Measurements from ENCODE around the gene EMC9.

EMC9 gene, protein sequence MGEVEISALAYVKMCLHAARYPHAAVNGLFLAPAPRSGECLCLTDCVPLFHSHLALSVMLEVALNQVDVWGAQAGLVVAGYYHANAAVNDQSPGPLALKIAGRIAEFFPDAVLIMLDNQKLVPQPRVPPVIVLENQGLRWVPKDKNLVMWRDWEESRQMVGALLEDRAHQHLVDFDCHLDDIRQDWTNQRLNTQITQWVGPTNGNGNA
- total RNA-seq: 7.1 to 14.3 (median 11.5) reads per million in 4 experiments

DNA sequence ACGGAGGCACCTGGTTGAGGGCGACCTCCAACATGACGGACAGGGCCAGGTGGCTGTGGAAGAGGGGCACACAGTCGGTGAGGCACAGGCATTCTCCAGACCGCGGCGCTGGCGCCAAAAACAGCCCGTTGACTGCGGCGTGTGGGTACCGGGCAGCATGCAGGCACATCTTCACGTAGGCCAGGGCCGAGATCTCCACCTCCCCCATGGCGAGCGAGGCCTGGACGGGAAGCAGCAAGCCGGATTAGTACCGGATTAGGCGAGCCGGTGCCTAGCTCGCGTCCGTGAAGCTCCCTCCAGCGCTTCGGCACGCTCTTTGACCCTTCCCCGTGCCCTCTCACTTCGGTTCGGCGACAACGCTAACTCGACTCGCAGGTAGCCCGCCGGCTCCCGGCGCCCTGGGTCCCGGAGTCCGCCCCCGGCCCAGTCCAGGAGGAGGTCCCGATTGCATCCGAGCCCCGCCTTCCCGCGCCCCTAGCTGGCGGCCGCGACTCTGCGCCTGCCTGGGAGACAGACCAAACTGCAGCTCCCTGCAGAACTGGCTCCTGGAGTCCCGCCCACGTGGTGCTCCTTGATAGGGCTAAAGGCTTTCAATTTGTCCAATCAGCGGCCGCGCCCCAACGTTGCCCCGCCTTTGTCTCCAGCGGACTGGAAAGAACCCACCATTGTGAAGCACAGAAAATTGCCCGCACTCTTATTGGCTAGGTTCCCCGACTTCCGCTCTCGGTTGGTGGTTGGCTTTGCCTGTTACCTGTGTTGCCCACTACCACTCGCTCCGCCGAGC, at the start of gene EMC9:
TSS of gene EMC9 (minus strand) at position 495 of the 784 bp plus-strand sequence. CDS start at position 208, 287 bp downstream.
- DNase-seq: peak; percentile 99

DNA sequence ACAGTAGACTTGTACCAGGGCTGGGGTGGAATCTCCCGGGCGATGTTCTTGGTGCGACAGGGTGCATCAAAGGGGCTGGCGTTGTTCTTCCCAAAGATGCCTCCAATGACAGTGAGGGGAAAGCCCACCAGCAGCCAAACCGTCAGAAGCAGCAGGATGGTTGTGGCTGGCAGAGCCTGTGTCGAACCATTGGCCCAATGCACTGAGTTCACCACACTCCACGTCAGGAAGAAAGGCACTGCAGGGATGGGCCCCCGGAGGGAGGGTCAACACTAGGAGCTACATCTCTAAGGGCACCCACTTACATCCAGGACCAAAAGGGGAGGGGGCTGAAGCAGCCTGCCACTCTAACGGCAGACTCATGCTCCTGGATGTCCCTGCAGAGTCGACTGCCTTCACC, 49.0 kb upstream of the EMC9 start:
- DNase-seq: no peak

DNA sequence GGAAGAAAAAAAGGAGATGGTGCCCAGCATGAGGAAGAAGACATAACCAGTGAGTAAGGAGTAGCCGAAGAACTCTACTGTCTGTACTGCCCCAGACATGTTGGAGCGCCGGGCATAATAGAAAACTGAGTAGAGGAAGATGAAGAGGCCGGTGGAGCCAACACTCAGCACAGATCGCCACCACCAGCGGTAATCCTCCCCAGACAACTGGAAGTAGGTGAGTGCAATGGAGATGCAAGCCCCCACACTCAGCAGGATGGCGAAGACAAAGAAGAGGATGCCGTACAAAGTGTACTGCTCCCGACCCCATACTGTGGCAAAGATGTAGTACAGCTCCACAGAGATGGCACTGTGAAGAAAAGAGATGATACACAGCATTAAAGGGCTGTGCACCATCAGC, 48.1 kb upstream of the EMC9 start:
- DNase-seq: no peak

DNA sequence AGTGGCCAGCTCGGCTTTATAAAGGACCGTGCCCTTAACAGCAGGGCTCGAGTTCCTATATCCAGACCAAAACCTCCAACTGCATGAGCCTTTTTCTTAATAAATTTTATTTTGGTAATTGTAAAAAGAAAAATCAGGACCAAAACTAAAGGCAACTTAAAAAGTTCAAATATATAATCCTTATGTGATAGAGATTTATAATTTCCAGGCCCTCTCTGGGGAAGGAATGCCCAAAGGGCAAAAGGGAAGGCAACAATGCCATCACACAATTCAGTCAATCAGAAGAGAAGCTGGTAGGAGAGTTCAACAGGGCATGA, 47.6 kb upstream of the EMC9 start:
- DNase-seq: no peak

DNA sequence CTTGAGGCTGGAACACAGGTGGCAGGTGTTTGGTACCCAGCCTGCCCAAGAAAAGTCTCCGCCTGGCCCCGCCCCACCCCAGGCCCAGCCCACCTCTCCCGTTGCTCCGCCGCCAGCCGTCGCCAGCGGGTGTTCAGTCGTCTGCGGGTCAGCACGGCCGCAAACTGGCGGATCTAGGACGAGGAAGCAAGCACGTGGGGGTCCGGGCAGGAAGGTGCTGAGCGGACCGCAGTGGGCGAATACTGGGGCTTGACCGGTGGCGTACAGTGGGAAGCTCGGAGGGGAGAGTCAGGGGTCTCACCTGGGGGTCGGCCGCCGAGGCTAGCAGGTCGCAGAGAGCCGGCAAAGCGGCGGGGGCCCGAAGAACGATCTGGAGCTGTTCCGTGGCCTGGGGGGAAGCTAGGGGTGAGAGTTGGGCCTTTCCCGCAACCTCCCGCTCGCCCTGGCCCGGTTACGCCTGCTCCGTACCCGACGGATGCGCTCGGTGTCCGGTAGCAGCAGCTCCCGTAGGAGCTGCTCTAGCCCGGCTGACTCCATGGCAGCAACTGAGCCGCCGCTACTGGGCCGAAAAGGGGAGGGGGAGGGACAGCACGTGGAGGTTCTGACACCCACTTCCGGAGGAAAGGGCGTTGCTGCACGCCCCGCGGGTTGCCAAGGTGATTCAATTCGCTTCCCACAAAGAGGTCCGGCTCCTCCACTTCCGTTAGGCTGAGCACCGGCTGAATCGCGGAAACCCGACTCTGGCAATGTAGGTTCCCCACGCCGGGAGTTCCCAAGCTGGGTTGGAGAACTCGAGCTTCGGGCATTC, 47.1 kb upstream of the EMC9 start, which contains the start of gene IPO4:
TSS of gene IPO4 (minus strand) at position 566 of the 808 bp plus-strand sequence. CDS start at position 537, 29 bp downstream.
- peak; percentile 89 for DNase-seq

DNA sequence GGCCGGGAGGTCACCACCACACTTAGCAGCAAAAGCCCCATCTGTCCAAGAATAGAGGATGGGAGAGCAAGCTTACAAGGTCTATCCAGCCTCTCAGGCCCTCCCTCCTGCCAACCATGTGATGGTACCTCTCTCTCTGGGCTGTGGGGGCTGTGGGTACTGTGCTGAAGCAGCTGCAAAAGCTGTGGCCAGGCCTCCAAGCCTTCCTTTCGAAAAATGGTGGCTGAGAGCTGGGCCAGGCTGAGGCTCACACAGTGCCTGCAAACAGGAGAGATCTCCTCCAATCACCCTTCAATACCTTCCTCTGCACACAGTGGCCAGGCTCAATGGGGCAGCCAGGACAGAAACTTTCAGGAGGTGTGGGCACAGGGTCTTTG, 46.1 kb upstream of the EMC9 start:
- no peak for DNase-seq

DNA sequence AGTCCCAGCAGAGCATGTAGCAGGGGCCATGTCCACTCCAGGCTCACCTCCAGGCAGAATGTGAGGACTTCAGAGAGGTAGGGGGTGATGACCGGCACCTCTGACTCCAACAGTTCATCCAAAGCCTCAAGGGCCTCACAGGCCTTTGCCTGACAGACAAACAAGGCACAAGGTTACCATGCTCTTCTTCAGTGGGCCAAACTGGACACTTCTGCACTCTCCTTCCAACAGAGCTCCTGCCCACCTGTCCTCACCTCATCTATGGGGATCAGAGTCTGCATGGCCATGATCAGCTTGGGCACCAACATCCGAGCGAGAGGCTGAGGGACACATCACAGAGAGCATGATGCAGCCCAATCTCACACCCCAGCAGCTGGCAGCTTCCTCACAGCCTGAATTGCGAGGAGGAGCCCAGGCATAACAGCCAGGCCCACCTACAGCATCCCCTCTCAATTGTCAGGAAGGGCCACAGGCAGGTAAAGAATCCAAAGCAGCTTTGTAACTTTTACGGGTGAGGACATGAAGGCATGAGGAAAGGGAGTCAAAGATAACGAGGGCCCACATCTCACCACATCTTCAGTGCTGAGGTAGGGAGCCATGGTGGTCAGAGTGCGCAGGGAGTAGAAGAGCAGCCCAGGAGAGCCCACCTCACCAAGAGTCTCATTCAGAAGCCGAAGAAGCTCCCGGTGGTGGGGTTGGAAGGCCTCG, 45.6 kb upstream of the EMC9 start:
- DNase-seq: no peak

DNA sequence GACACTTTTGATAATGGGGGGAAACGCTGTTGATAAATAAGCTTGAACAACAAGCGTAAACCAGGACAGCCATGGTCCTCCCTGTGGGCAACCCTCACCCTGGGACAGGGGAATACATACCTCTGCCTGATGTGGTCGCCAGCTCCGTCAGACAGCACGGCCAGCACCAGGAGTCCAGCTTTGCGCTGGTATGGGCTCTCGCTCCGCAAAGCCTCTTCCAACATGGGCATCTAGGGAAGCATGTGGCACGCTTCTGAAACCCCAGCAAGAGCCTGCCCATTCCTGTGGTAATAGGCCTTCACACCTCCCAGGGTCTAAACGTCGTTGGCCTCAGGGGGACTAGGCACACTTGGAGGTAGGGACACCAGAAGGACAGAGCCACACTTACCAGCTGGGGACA, 44.4 kb upstream of the EMC9 start:
- DNase-seq: no peak

DNA sequence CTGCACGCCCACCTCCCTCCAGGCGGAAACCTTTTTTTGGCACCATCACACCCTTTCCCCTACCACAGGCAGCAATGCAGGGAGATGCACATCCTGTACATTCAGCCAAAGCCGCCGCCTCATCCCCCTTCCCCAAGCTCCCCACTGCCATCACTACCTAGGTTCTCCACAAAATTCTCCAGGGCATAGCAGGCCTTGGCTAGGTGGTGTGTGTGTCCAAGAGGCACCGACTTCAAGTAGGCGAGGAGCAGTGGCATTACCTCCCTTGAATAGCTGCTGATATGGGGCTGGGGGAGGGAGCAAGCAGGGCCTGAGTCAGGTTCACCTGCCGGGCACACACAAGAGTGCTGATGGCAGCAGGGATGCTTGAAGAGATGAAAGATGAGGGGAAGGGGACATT, 43.6 kb upstream of the EMC9 start:
- no peak for DNase-seq

DNA sequence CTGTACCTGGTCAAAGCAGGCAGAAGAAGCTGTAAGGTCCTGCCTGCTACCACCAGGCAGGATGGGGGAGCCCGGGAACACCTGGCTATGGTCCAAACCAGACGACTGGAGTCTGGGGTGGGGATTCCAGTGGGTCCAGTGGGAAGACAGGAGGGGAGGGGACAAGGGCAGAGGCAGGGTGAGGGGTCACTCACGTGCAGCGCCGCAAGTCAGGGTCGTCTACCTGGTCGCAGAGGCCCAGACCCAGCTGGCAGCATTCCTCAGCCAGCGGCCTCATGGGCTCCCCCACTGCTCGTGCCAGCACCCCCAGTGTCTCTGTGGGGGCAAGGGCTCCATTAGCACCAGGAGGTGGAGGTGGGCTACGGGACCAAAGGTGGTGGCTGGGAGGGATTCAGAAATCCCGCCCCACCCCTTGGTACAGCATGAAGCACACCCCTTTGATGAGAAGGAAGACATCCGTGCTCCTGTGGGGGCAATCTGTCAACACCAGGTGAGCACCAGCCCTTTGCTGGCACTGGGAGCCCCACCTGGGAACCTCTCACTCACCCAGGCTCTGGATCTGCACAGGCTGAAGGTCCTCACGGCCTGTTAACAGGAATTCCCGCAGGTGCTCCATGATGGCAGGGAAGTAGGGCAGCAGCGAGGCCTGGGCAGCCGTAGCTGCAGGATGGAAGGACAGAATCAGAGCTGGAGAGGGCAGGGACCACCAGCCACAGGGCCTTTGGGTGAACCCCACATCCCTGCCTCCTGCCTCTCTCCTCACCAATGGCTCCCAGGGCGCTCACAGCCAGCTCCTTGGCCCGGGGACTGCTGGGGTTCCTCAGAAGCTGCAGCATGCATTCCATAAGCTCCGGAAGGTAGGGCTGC, 42.9 kb upstream of the EMC9 start:
- no peak for DNase-seq

DNA sequence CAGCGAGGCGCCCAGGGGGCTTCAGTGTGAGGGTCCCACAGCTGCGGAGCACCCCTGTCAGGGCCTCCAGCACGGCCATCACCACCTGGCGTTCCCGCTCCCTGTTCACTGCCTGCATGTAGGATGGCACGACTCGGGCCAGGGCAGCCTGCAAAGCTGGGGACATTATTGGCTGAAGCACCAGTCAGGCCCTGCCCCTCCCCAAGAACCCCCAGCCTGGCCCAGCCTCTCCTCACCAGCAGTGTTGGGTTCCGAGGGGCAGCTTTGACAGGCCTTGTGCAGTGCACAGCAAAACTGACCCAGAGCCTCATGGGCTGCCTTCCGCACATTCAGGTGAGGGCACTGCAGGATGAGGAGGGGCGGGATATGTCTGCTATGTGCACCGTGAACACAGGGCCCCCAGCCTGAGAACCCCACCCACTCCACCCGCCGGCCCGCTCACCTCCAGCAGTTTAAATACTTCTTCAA, 41.7 kb upstream of the EMC9 start:
- no peak for DNase-seq

DNA sequence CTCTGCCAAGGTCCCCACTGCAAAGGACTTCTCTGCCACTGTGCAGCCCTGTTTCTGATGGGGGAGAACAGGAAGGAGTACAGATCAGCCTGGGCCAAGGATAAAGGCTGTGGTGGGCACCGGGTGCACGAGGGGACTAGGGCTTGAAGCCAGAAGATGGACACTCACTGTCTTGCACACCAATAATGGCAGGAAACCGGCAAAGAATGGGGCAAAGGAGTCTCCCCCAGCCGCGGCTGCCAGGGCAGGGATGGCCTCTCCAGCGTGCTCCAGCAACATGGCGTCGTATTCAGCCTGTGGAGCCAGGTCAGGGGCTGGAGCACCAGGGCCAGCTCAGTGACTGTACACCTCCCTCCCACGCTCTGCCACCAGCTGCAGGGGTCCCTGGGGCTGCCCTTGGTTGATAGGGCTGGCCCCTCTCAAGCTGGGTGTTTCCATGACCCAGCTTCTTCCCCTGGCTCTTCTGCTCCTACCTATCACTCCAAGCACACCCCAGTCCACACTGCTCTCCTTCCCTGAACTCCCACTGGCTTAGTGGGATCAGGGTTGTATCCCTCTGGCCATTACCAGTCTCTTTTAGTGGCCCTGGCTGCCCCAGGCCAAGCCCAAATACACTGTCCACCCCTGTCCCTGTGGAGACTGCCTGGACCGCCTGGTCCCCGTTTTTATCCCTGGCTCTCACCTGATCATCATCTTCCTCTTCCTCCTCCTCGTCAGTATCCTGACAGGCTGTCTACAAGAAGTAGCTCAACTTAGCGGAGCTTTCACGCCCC, 40.9 kb upstream of the EMC9 start:
- DNase-seq: no peak

DNA sequence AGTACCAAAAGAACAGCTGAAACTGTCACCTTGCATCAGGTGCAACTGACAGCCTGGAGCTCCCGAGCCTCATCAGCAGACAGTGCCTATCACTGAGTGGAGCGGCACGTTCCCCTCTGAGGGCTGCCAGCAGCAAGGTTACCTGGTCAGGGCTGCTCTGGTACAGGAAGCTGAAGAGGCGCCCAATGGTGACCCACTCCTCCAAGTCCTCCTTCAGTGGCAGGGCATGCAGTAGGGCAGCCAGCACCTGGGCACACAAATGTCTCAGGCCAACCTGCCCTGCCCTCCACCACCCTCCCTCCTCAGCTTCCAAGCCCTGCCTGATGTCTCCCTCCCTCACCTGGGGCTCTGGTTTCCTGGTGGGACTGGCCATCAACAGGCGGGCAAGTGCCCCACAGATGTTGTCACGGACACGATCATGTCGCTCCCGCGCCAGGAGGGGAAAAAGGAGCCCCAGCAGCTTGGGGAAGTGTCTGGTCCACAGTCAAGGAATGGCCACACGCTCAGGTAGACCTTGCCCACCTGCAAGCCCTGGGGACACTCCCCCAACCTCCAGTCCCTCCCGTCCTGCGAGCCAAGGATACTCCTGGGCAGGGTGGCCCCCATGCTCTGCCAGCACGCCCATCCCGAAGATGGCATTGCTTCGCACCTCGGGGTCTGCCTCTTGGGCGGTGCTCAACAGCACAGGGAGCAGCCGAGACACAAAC, 40.1 kb upstream of the EMC9 start:
- DNase-seq: no peak

DNA sequence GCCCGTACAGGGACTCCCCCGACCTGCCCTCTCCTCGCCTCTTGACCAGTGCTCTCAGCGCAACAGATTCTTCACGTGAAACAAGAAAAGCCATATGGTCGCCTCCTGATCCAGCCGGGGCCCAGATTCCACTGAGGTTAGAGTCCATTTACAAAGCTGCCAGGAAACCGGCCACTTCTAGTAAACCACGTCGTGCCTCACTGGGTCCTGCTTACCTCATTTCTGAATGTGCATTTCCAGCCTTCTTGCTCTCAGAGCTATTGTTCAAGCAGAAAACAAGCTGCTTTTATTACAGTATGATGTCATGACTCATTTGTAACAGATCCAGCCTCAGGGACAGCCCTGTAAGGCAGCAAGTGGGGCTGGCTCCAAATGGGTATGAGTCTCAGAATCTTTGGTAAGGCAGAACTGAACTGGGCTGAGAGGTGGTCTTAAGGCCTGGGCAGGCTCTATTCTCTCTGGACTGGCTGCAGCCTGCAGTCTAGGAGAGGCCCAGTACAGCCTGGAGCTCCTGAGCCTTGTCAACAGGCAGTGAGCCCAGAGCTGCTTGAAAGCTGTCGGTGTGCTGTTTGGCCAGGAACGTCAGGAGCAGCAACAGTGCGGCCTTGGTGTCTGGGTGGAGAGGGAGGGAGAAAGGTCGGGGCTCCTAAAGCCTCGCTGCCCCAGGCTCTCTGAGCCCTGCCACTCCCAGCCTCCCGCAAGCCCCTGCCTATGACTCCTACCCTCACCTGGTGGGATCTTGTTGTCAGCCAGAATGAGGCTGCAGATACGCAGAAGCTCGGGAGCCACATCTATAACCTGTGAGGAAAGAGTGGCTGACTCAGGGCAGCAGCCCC, 38.8 kb upstream of the EMC9 start:
- DNase-seq: no peak

DNA sequence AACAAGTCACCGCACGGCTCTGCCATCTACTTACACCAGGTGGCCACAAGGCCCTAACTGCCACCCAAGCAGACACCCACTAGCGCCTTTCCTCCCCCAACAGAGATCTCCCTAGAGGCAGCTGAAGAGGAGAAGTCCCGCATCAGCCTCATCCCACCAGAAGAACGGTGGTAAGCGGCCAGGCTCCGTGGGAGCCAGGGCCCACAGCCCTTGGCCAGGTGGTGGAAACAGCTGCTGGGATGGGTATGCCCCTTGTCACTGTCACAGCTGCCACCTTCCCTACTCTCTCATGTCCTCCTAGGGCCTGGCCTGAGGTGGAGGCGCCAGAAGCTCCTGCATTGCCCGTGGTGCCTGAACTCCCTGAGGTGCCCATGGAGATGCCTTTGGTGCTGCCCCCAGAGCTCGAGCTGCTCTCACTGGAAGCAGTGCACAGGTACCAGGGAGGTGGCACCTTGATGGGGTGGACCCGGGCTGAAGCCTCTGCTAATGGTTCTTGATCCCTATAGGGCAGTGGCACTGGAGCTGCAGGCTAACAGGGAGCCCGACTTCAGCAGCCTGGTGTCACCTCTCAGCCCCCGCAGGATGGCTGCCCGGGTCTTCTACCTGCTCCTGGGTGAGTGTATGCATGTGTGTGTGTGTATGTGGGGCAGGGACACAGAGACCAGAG, 38.0 kb upstream of the EMC9 start:
- no peak for DNase-seq

DNA sequence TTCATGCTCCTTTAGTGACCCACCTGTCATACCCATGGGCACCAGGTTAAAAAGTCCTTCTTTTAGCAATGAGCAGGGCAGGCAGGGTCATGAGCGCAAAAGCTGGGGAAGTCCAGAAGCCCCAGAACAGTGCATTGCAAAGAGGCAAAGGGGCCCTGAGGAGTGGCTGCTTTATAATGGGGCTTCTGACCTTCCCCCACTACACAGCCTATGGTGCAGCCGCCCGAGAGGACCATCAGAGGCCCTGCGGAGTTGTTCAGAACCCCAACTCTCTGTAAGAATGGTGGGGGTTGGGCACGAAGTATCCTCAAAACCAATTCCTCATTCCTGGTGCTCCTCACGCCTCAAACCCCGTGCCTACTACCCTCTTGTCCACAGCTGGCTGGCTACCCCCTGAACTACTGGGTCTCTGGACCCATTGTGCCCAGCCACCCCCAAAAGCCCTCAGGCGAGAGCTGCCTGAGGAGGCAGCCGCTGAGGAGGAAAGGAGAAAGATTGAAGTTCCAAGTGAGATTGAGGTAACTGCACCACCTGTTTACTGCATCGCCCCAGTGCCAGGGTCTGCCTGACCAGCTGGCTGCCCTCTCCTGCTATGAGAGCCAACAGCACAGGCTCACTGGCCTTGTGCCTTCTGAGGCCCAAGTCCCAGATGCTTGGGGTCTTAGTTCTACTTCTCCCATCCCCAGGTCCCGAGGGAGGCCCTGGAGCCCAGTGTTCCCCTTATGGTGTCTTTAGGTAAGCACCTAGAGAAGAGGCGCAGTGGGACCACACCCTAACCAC, 37.2 kb upstream of the EMC9 start:
- no peak for DNase-seq

DNA sequence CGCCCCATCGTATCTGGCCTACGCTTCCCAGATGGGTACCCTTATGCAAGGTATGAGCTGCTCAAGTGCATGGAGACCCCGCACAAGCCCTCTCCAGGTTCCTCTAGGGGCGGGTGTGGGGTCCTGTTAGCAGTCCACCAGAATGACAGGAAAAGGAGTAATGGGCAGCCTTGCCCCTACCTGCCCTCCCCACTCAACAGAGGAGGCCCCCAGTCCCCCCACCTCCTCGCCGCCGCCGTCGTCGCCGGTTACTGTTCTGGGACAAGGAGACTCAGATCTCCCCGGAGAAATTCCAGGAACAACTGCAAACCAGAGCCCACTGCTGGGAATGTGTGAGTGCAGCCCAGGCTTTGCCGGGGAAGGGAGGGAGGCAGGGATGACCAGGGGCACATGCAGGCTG, 36.5 kb upstream of the EMC9 start:
- no peak for DNase-seq
